Fibroblast of lung (primary cell): ENCODE measurements around the gene C1orf198.

Experiments used
- CTCF ChIP-seq, 2 donors: IDR thresholded peaks in 1 of 2; conservative IDR thresholded peaks in 1 of 2; 1 replicate in 1 of 2; 2 replicates in 1 of 2; pipeline ENCODE4 v1.5.1; 2011 to 2012; ENCODE audit warnings: low read length in 2 of 2, control low read depth in 1 of 2, inconsistent platforms in 1 of 2, low read depth in 1 of 2, mild to moderate bottlenecking in 1 of 2
- EZH2 ChIP-seq: IDR thresholded peaks from 2 replicates; pipeline ENCODE4 v1.5.1; 2012; ENCODE audit warnings: low read length, control low read depth, mild to moderate bottlenecking; ENCODE audit errors: missing control alignments

GRCh38 chr1:230849451-230850224 lies 18.7 kb downstream of the C1orf198 start:
- TF ChIP-seq CTCF (conservative IDR thresholded peaks at IDR 0.05 in 1 of 2, IDR thresholded peaks at IDR 0.05 in 1 of 2; ENCODE audit: low read depth in 1 of 2, low read length in 2 of 2) = no peak
- TF ChIP-seq EZH2 = no peak
